Mucosa of descending colon (tissue), 3 donors: ENCODE measurements around the gene ZNF608. TPM values are rescaled to one million over a fixed set of nuclear protein-coding genes. Genes with fewer than 3 reads are reported as not detected.

ENCODE experiments used
- ATAC-seq: fragments of 200-7000 bp; cut with Tn5 transposase; one replicate; pipeline ENCODE4 v1.9.1; 2020; ENCODE audit warnings: mild to moderate bottlenecking, moderate library complexity
- DNase-seq, 3 donors: peaks; one replicate each; pipeline ENCODE4 v3.0.0-alpha.2; 2020
- H3K36me3 ChIP-seq: fragments of 200-600 bp; one replicate; pipeline ENCODE4 v1.8.0; 2021; ENCODE audit warnings: low read depth, mild to moderate bottlenecking
- H3K4me1 ChIP-seq: fragments of 200-600 bp; one replicate; pipeline ENCODE4 v1.8.0; 2021; ENCODE audit warnings: low read depth, mild to moderate bottlenecking
- H3K4me3 ChIP-seq: fragments of 200-600 bp; one replicate; pipeline ENCODE4 v1.8.0; 2021; ENCODE audit warnings: mild to moderate bottlenecking
- H3K9me3 ChIP-seq: fragments of 200-600 bp; one replicate; pipeline ENCODE4 v1.8.0; 2021; ENCODE audit warnings: mild to moderate bottlenecking
- CTCF ChIP-seq: fragments of 200-600 bp; IDR thresholded peaks from one replicate; pipeline ENCODE4 v1.8.0; 2022; ENCODE audit warnings: antibody characterized with exemption, mild to moderate bottlenecking
- intact Hi-C, 2 donors: fragments of 100-400 bp; cut with DNase I in 1 of 2; cut with micrococcal nuclease in 1 of 2; formaldehyde crosslinking; loops; one replicate each; pipeline versions ENCODE4 v1.11.0 to v1.11.1; 2022; cut with DNase I, micrococcal nuclease
- total RNA-seq, 3 donors: library from RNA; stranded (reverse); fragmentation: NEBNext Ultra II Directional in 2 of 3; extraction: Animal tissue kit (Norgen Biotek cat#: 25700) in 2 of 3; gene quantifications; one replicate each; pipeline versions ENCODE4 v1.2.1 to v1.2.4, GENCODE V29; 2021 to 2023
- donor health status: DM: no; HTN: no; CAD: no; lungs with moderate emphysema.
- donor health status: DM: no; HTN: no; CAD: no.
- donor health status: DM: no; HTN: yes; CAD: no.

Gene ZNF608
- total RNA-seq, 3 donors from 2014 or later: 19.7 to 32.3 (median 27.2) TPM

DNA sequence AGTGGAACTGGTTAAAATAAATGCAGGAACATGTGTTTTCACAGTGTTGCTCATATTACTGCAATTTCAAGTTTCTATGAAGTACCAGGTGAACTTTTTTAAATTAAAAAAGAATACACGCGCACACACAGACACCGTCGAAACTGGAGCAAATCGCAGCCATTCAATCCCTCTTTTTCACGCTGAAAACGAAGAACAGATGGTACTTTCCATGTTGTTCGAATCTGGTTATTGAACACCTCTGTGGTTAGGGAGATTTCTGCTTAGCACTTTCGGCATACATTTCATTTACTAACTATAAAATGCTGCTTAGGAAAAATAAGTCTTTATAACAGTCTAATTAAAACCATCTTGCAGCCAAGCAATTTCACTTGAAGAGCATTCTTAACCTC lies 6.8 kb downstream of the ZNF608 start:
- no peaks in the 10 kb centered on the region for H3K36me3 ChIP-seq
- DNase-seq: no peak
- ATAC-seq: no peak
- no peak for TF ChIP-seq CTCF
- no peak overlapping the region for H3K4me3 ChIP-seq
- intact Hi-C loops: loop anchor here (5.0 to 10.0 kb wide), 4 partner anchors 37 to 285 kb away; no protein-coding TSS in a partner anchor
- H3K9me3 ChIP-seq: no peaks in the 10 kb centered on the region
- peaks cover 53% of the 10 kb centered on the region for H3K4me1 ChIP-seq

GRCh38 chr5:124738681-124739633 lies 7.5 kb downstream of the ZNF608 start:
- ATAC-seq (peak; percentile 4), DNase-seq (no peak)
- Histone ChIP-seq H3K4me3 (no peak overlapping the region), H3K4me1 (peaks cover 57% of the 10 kb centered on the region), H3K36me3 (no peaks in the 10 kb centered on the region), H3K9me3 (no peaks in the 10 kb centered on the region)
- intact Hi-C loops: no loop called here
- no peak for TF ChIP-seq CTCF

GRCh38 chr5:124737651-124738050 lies 8.8 kb downstream of the ZNF608 start:
- H3K4me1 ChIP-seq: peaks cover 52% of the 10 kb centered on the region
- ATAC-seq: no peak

GRCh38 chr5:124736805-124737188 lies 9.6 kb downstream of the ZNF608 start:
- DNase-seq: no peak
- no peak for ATAC-seq
- peaks cover 49% of the 10 kb centered on the region for H3K4me1 ChIP-seq
- no peak overlapping the region for H3K4me3 ChIP-seq
- H3K36me3 ChIP-seq: no peaks in the 10 kb centered on the region
- H3K9me3 ChIP-seq: no peaks in the 10 kb centered on the region
- no peak for TF ChIP-seq CTCF
- intact Hi-C loops: no loop called here

More at GRCh38 chr5:124737651-124738050, 8.8 kb downstream of the ZNF608 start:
- no peak for TF ChIP-seq CTCF
- intact Hi-C loops: no loop called here
- no peak overlapping the region for H3K4me3 ChIP-seq
- H3K36me3 ChIP-seq: no peaks in the 10 kb centered on the region
- no peak for DNase-seq
- no peaks in the 10 kb centered on the region for H3K9me3 ChIP-seq

DNA sequence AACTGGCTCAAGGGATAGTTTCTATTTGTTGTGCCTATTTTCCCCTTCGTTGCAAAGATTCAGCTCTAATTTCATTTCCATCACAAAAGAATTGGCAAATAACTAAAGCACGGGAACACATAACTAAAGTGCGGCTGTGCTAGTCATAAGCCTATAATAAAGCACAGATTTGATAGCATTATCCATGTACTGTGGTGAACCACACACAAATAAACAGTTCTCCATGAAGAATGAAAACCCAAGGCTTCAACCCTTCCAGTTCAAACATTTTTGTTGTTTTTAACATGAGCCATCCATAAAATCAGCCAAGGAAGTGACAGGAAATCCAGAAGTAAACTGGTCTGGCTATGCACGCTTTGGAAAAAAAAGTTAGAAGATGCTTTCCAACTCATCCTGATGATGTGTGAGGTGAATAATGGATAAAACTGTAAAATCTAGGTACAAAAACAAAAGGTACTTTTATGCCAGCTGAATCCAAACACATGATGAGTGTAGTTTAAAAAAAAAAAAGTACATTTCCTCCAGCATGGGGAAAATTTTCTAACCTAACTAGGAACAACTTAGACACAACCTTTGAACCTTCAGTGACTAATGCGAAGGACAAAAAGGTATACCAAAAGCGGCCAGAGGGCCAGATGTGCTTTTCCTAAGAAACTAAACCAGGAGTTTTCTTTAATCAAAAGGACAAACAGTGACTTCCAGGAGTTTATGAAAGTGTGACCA lies 10.2 kb downstream of the ZNF608 start:
- intact Hi-C loops: no loop called here
- Histone ChIP-seq H3K4me3 (no peak overlapping the region), H3K4me1 (peaks cover 44% of the 10 kb centered on the region), H3K36me3 (no peaks in the 10 kb centered on the region), H3K9me3 (no peaks in the 10 kb centered on the region)
- no peak for TF ChIP-seq CTCF
- DNase-seq: no peak
- ATAC-seq: peak; percentile 72
